Measurements from ENCODE around the gene SHISAL2A. TPM values are rescaled to one million over a fixed set of nuclear protein-coding genes. Genes with fewer than 3 reads are reported as not detected.

The SHISAL2A gene
- total and polyA plus RNA-seq, 8 donors = 0.48 to 1.6 (median 0.69) TPM; not detected in 1

GRCh38 chr1:52677076-52677806 lies 44.3 kb downstream of the SHISAL2A start:
- H3K27ac ChIP-seq = no peak overlapping the region
- intact Hi-C loops (cut with DNase I) = no loop called here
- ATAC-seq (peak; percentile 87), DNase-seq (peak in 2 of 4 donors; percentile 13 to 61)
- no peaks in the 10 kb centered on the region for H3K9me3 ChIP-seq
- H3K27me3 ChIP-seq = no peaks in the 10 kb centered on the region
- H3K4me1 ChIP-seq = peaks cover 6 to 9% of the 10 kb centered on the region in 2 donors
- TF ChIP-seq, protein P1, sequence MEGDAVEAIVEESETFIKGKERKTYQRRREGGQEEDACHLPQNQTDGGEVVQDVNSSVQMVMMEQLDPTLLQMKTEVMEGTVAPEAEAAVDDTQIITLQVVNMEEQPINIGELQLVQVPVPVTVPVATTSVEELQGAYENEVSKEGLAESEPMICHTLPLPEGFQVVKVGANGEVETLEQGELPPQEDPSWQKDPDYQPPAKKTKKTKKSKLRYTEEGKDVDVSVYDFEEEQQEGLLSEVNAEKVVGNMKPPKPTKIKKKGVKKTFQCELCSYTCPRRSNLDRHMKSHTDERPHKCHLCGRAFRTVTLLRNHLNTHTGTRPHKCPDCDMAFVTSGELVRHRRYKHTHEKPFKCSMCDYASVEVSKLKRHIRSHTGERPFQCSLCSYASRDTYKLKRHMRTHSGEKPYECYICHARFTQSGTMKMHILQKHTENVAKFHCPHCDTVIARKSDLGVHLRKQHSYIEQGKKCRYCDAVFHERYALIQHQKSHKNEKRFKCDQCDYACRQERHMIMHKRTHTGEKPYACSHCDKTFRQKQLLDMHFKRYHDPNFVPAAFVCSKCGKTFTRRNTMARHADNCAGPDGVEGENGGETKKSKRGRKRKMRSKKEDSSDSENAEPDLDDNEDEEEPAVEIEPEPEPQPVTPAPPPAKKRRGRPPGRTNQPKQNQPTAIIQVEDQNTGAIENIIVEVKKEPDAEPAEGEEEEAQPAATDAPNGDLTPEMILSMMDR (IDR thresholded peaks at IDR 0.05) = no peak
- no peak overlapping the region for H3K4me3 ChIP-seq
- no peaks in the 10 kb centered on the region for H3K36me3 ChIP-seq

GRCh38 chr1:52679048-52679447 lies 46.1 kb downstream of the SHISAL2A start:
- Histone ChIP-seq H3K4me3 (no peak overlapping the region), H3K4me1 (peaks cover 6 to 9% of the 10 kb centered on the region in 2 donors), H3K27me3 (no peaks in the 10 kb centered on the region), H3K9me3 (no peaks in the 10 kb centered on the region), H3K27ac (no peak overlapping the region), H3K36me3 (no peaks in the 10 kb centered on the region)
- TF ChIP-seq, protein P1 (IDR thresholded peaks at IDR 0.05) = no peak
- no peak for ATAC-seq
- intact Hi-C loops (cut with DNase I) = no loop called here
- DNase-seq = peak in 1 of 4 donors; percentile 6

GRCh38 chr1:52679498-52679897 lies 46.5 kb downstream of the SHISAL2A start:
- H3K36me3 ChIP-seq = no peaks in the 10 kb centered on the region
- ATAC-seq (no peak), DNase-seq (no peak)
- no peak overlapping the region for H3K27ac ChIP-seq
- no peak overlapping the region for H3K4me3 ChIP-seq
- H3K9me3 ChIP-seq = no peaks in the 10 kb centered on the region
- H3K27me3 ChIP-seq = no peaks in the 10 kb centered on the region
- intact Hi-C loops (cut with DNase I) = no loop called here
- peaks cover 6 to 9% of the 10 kb centered on the region in 2 donors for H3K4me1 ChIP-seq
- TF ChIP-seq, protein P1 (IDR thresholded peaks at IDR 0.05) = no peak

- Histone ChIP-seq H3K4me3 (no peak overlapping the region), H3K36me3 (peaks cover 0 to 5% of the 10 kb centered on the region in 2 donors), H3K27me3 (no peaks in the 10 kb centered on the region), H3K9me3 (no peaks in the 10 kb centered on the region), H3K27ac (no peak overlapping the region), H3K4me1 (peaks cover 6 to 9% of the 10 kb centered on the region in 2 donors)
- TF ChIP-seq, protein P1 (IDR thresholded peaks at IDR 0.05) = no peak
- no peak for DNase-seq
- intact Hi-C loops (cut with DNase I) = no loop called here
- no peak for ATAC-seq
Observed at GRCh38 chr1:52680353-52680752, 47.4 kb downstream of the SHISAL2A start.

DNA sequence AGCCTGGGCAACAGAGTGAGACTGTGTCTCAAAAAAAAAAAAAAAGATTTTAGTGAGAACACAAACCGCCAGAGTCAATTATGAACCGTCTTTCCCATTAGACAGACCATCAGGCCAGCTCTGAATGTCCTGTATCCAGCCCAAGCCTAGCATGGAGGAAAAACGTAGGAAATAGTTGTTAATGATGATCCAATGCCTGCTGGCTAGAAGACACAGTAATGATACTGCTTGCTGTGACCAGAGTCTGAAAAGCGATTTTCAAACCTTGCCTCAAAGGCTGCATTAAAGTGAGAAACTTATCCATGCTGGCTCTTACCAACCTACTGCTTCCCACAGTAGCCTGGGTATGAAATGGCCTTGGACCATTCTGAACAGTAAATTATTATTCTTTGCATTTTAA lies 48.2 kb downstream of the SHISAL2A start:
- intact Hi-C loops (cut with DNase I) = no loop called here

More for the DNA sequence above, 48.2 kb downstream of the SHISAL2A start:
- ATAC-seq (no peak), DNase-seq (no peak)
- peaks cover 6 to 12% of the 10 kb centered on the region in 2 donors for H3K4me1 ChIP-seq
- no peak overlapping the region for H3K4me3 ChIP-seq
- H3K36me3 ChIP-seq = peaks cover 0 to 10% of the 10 kb centered on the region in 2 donors
- no peaks in the 10 kb centered on the region for H3K27me3 ChIP-seq
- TF ChIP-seq, protein P1 (IDR thresholded peaks at IDR 0.05) = no peak
- H3K9me3 ChIP-seq = no peaks in the 10 kb centered on the region
- H3K27ac ChIP-seq = no peak overlapping the region
